OCI-LY1 (cell line): ENCODE measurements around the gene HFM1.
"Not testable (repeated sequence)": the region's sequence is repeated elsewhere in the genome, so short reads cannot be mapped to it uniquely, and the experiment has no call there.

Experiments
- H2AFZ ChIP-seq: fragments of 200-600 bp; sonication (generic), shearing (Covaris generic); 2 replicates; pipeline ENCODE4 v1.6.0; 2014; ENCODE audit warnings: antibody characterized with exemption, mild to moderate bottlenecking, low read length
- H3F3A ChIP-seq: fragments of 200-600 bp; sonication (generic), shearing (Covaris generic); 2 replicates; pipeline ENCODE4 v1.6.0; 2014; ENCODE audit warnings: mild to moderate bottlenecking, antibody characterized with exemption, low read length, moderate library complexity; ENCODE audit not compliant: insufficient read depth
- H3K27ac ChIP-seq: fragments of 200-600 bp; sonication (generic); 2 replicates; pipeline ENCODE4 v1.5.1; 2014; ENCODE audit warnings: low read length, mixed run types, mild to moderate bottlenecking, low read depth; ENCODE audit not compliant: poor library complexity, severe bottlenecking
- H3K27me3 ChIP-seq: fragments of 200-600 bp; sonication (generic); 2 replicates; pipeline ENCODE4 v1.6.0; 2014; ENCODE audit warnings: antibody characterized with exemption, mild to moderate bottlenecking, low read length, moderate library complexity; ENCODE audit not compliant: insufficient read depth
- H3K36me3 ChIP-seq: fragments of 200-600 bp; sonication (generic); 2 replicates; pipeline ENCODE4 v1.6.1; 2014; ENCODE audit warnings: mild to moderate bottlenecking, antibody characterized with exemption, low read length, moderate library complexity, mixed read lengths; ENCODE audit not compliant: insufficient read depth
- H3K4me1 ChIP-seq: fragments of 200-600 bp; sonication (generic); 2 replicates; pipeline ENCODE4 v1.5.1; 2014; ENCODE audit warnings: mild to moderate bottlenecking, low read length, moderate library complexity; ENCODE audit not compliant: insufficient read depth, severe bottlenecking
- H3K4me2 ChIP-seq: fragments of 200-600 bp; sonication (generic), shearing (Covaris generic); 2 replicates; pipeline ENCODE4 v1.6.1; 2014; ENCODE audit warnings: low read length
- H3K4me3 ChIP-seq: fragments of 200-600 bp; sonication (generic); 2 replicates; pipeline ENCODE4 v1.5.1; 2014; ENCODE audit warnings: low read length, low read depth, mild to moderate bottlenecking, mixed read lengths; ENCODE audit not compliant: poor library complexity, severe bottlenecking
- H3K79me2 ChIP-seq: fragments of 200-600 bp; shearing (Covaris generic); 2 replicates; pipeline ENCODE4 v1.6.1; 2016; ENCODE audit warnings: mixed run types, low read length, mixed read lengths; ENCODE audit not compliant: insufficient read depth
- H3K9ac ChIP-seq: fragments of 200-600 bp; sonication (generic), shearing (Covaris generic); 2 replicates; pipeline ENCODE4 v1.6.1; 2014; ENCODE audit warnings: mild to moderate bottlenecking, low read length, mixed read lengths
- H3K9me2 ChIP-seq: fragments of 200-600 bp; sonication (generic), shearing (Covaris generic); 2 replicates; pipeline ENCODE4 v1.6.1; 2014; ENCODE audit warnings: low read depth, mild to moderate bottlenecking, low read length, mixed read lengths
- H3K9me3 ChIP-seq: fragments of 200-600 bp; shearing (Covaris generic); 2 replicates; pipeline ENCODE4 v1.6.1; 2014; ENCODE audit warnings: low read length, mixed read lengths
- H4K20me1 ChIP-seq: fragments of 200-600 bp; sonication (generic), shearing (Covaris generic); 2 replicates; pipeline ENCODE4 v1.6.0; 2016; ENCODE audit warnings: mild to moderate bottlenecking, low read length; ENCODE audit not compliant: insufficient read depth
- EZH2 ChIP-seq: fragments of 200-600 bp; sonication (generic), shearing (Covaris generic); IDR thresholded peaks from 2 replicates; pipeline ENCODE4 v1.8.0; 2017; ENCODE audit warnings: borderline replicate concordance, mixed run types, mild to moderate bottlenecking, antibody characterized with exemption, low read length, moderate library complexity, mixed read lengths
- TF ChIP-seq, protein P1 (sequence below): fragments of 200-600 bp; sonication (generic), shearing (Covaris generic); IDR thresholded peaks from 2 replicates; pipeline ENCODE4 v1.5.1; 2017; ENCODE audit warnings: mild to moderate bottlenecking, antibody characterized with exemption, low read length, moderate library complexity, mixed read lengths

HFM1 gene

DNA sequence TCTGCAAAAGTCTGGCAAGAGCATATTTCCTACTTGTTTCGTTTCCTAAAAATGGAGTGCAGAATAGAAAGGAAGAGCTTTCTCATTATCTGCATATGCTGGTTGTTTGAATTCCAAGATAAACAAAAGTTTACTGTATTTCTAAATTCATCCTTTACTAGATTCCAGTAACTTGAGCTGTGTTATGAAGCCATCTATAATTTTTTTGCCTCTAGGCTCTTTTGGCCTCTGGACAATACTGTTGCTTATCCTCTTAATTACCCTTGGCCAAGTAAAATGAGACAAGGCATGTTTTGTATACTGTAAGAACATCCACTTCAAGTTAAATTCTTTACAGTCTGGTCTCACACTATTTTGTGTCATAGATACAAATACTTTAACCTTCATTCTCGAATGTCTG is 45.6 kb upstream of the HFM1 start:
- no peak overlapping the region for H2AFZ ChIP-seq
- no peak for TF ChIP-seq EZH2
- TF ChIP-seq, protein P1, sequence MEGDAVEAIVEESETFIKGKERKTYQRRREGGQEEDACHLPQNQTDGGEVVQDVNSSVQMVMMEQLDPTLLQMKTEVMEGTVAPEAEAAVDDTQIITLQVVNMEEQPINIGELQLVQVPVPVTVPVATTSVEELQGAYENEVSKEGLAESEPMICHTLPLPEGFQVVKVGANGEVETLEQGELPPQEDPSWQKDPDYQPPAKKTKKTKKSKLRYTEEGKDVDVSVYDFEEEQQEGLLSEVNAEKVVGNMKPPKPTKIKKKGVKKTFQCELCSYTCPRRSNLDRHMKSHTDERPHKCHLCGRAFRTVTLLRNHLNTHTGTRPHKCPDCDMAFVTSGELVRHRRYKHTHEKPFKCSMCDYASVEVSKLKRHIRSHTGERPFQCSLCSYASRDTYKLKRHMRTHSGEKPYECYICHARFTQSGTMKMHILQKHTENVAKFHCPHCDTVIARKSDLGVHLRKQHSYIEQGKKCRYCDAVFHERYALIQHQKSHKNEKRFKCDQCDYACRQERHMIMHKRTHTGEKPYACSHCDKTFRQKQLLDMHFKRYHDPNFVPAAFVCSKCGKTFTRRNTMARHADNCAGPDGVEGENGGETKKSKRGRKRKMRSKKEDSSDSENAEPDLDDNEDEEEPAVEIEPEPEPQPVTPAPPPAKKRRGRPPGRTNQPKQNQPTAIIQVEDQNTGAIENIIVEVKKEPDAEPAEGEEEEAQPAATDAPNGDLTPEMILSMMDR: no peak
- no peaks in the 10 kb centered on the region for H4K20me1 ChIP-seq
- H3K4me2 ChIP-seq: no peak overlapping the region
- no peak overlapping the region for H3K27ac ChIP-seq
- no peaks in the 10 kb centered on the region for H3K79me2 ChIP-seq
- H3K9me2 ChIP-seq: no peaks in the 10 kb centered on the region
- no peaks in the 10 kb centered on the region for H3K9me3 ChIP-seq
- no peak overlapping the region for H3K9ac ChIP-seq
- H3K4me3 ChIP-seq: no peak overlapping the region
- H3F3A ChIP-seq: no peaks in the 10 kb centered on the region
- H3K27me3 ChIP-seq: no peaks in the 10 kb centered on the region
- H3K4me1 ChIP-seq: no peaks in the 10 kb centered on the region
- H3K36me3 ChIP-seq: no peaks in the 10 kb centered on the region

DNA sequence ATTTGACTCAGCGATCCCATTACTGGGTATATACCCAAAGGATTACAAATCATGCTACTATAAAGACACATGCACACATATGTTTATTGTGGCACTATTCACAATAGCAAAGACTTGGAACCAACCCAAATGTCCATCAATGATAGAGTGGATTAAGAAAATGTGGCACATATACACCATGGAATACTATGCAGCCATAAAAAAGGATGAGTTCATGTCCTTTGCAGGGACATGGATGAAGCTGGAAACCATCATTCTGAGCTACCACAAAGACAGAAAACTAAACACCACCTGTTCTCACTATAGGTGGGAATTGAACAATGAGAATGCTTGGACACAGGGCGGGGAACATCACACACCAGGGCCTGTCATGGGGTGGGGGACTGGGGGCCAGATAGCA is 43.1 kb upstream of the HFM1 start:
- H3K9ac ChIP-seq, H2AFZ ChIP-seq, H3K9me3 ChIP-seq, H3K4me3 ChIP-seq, H3K27me3 ChIP-seq, H3K79me2 ChIP-seq, H3K36me3 ChIP-seq, H3K4me2 ChIP-seq, H3K4me1 ChIP-seq, H3K9me2 ChIP-seq, H3F3A ChIP-seq, H3K27ac ChIP-seq, H4K20me1 ChIP-seq: not testable (repeated sequence)

DNA sequence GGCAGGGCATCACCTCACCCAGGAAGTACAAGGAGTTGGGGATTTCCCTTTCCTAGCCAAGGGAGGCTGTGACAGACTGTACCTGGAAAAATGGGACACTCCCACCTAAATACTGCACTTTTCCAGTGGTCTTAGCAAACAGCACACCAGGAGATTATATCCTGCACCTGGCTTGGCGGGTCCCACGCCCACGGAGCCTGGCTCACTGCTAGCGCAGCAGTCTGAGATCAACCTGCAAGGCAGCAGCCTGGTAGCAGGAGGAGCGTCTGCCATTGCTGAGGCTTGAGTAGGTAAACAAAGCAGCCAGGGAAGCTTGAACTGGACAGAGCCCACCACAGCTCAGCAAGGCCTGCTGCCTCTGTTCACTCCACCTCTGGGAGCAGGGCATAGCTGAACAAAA is 37.3 kb upstream of the HFM1 start:
- H3K27me3 ChIP-seq, H3K9me2 ChIP-seq, H3K4me2 ChIP-seq, H3K9ac ChIP-seq, H3K4me3 ChIP-seq, H2AFZ ChIP-seq, H4K20me1 ChIP-seq, H3K36me3 ChIP-seq, H3K4me1 ChIP-seq, H3F3A ChIP-seq, H3K27ac ChIP-seq, H3K9me3 ChIP-seq, H3K79me2 ChIP-seq: not testable (repeated sequence)

DNA sequence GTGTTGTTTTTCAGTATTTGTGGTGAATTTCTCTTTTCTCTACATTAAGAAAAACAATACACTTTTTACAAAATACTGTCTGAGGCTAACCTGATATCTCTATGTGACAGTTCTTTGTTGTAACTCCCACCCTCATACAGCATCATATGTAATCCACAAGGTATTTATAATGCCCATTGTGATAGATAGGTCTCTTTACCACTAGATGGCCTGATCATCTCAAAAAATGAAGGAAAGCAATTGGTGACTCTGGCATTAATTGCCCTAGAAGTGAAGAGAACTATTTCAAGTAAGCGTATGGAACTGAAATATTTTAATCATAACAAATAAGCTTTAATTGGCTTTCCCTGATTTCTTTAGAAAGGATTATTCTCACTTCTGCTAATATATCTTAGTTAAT is 36.2 kb upstream of the HFM1 start:
- Histone ChIP-seq H3K4me2 (no peak overlapping the region), H3K4me3 (no peak overlapping the region), H4K20me1 (no peaks in the 10 kb centered on the region), H3K9ac (no peak overlapping the region), H3K4me1 (no peaks in the 10 kb centered on the region), H3K27ac (no peak overlapping the region), H3K27me3 (no peaks in the 10 kb centered on the region), H3K9me3 (no peaks in the 10 kb centered on the region), H3K79me2 (no peaks in the 10 kb centered on the region), H2AFZ (no peak overlapping the region), H3K36me3 (no peaks in the 10 kb centered on the region), H3K9me2 (no peaks in the 10 kb centered on the region), H3F3A (no peaks in the 10 kb centered on the region)
- TF ChIP-seq, protein P1: peak; percentile 51; the same call in 1 of the 2 replicates
- TF ChIP-seq EZH2: no peak
